Esophagus squamous epithelium (tissue), 4 donors: ENCODE results near the gene DUSP23.

Experiments used
- POLR2A ChIP-seq, 4 donors: fragments of 450-650 bp; IDR thresholded peaks; one replicate each; pipeline ENCODE4 v1.6.1; 2017; ENCODE audit warnings: antibody characterized with exemption in 4 of 4, mild to moderate bottlenecking in 4 of 4, moderate library complexity in 3 of 4
- TF ChIP-seq, protein P1 (sequence below), 6 experiments: fragments of 450-650 bp in 4 of 6; fragments of 200-600 bp in 2 of 6; sonication (generic) in 2 of 6; IDR thresholded peaks; one replicate each; pipeline ENCODE4 v1.5.1; 2016 to 2019; ENCODE audit warnings: antibody characterized with exemption in 6 of 6, mild to moderate bottlenecking in 4 of 6, moderate library complexity in 4 of 6

DNA sequence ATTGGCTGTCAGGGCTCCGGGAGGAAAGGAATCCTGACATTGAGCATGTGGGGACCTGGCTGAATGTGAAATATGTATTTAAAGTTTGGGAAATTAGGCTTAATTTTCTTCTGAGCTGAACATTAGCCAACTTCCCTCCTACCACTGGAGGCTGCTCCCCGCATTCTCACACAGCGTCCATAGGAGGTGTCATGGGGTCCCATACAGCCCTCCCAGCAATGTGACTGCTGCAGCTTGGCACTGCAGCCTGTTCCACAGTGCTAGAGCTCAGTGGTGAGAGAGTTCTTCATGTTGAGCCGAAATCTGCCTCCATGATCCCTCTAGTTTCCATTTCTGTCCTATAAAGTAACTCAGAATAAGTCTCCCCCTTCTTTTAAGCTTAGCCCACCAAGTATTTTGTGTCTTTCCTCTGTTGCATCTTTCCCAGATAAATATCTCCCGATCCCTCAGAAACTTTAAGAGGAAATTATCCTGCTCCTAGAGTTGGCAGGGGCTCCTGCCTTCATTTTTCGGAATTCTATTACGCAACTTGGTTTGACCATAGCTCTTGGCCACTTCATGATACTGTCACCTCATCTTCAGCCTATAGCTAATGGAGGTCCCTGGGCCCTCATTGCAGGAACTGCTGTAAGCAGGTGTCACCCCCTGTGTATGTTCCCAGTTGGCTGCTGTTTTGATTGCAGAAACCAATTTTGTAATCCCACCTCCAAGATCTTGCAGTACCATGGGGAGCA is 23.4 kb downstream of the DUSP23 start:
- TF ChIP-seq, protein P1, sequence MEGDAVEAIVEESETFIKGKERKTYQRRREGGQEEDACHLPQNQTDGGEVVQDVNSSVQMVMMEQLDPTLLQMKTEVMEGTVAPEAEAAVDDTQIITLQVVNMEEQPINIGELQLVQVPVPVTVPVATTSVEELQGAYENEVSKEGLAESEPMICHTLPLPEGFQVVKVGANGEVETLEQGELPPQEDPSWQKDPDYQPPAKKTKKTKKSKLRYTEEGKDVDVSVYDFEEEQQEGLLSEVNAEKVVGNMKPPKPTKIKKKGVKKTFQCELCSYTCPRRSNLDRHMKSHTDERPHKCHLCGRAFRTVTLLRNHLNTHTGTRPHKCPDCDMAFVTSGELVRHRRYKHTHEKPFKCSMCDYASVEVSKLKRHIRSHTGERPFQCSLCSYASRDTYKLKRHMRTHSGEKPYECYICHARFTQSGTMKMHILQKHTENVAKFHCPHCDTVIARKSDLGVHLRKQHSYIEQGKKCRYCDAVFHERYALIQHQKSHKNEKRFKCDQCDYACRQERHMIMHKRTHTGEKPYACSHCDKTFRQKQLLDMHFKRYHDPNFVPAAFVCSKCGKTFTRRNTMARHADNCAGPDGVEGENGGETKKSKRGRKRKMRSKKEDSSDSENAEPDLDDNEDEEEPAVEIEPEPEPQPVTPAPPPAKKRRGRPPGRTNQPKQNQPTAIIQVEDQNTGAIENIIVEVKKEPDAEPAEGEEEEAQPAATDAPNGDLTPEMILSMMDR (IDR thresholded peaks at IDR 0.05), result no peak
- no peak for TF ChIP-seq POLR2A (IDR thresholded peaks at IDR 0.05)
